Measurements from ENCODE around the gene MPLKIP.
"Not testable (repeated sequence)": the region's sequence is repeated elsewhere in the genome, so short reads cannot be mapped to it uniquely, and the experiment has no call there.

MPLKIP gene

DNA sequence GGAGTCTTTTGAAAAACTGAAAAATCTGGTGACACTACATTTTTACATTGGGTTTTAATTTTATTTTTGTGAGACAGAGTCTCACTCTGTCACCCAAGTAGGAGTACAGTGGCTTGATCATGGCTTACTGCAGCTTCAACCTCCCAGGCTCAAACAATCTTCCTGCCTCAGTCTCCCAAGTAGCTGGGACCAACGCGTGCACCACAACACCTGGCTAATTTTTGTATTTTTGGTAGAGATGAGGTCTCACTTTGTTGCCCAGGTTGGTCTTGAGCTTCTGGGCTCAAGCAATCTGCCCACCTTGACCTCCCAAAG, 11.5 kb downstream of the MPLKIP start:
- DNase-seq, result no peak

DNA sequence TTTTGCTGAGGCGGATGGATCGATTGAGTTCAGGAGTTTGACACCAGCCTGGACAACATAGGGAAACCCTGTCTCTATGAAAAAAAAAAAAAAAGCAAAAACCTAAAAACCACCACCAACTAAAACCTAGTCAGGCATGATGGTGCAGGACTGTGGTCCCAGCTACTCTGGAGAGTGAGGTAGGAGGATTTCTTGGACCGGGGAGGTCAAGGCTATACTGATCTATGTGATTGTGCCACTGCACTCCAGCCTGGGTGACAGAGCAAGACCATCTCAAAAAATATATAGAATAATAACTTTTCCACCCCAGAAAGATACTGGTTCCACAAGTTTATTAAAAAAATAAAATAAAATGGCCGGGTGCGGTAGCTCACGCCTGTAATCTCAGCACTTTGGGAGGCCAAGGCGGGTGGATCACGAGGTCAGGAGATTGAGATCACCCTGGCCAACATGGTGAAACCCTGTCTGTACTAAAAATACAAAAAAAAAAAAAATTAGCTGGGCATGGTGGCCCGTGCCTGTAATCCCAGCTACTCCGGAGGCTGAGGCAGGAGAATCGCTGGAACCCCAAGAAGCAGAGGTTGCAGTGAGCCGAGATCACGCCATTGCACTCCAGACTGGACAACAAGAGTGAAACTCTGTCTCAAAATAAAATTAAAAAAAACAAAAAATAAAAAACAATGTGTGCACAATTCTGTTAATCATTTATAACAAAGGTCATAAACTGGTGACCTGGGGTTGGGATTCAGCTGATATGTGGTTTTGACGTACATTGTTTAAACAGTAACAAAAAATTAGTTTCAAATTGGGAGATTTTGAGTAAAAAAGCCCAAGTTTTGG, 12.1 kb downstream of the MPLKIP start:
- not testable (repeated sequence) for DNase-seq

DNA sequence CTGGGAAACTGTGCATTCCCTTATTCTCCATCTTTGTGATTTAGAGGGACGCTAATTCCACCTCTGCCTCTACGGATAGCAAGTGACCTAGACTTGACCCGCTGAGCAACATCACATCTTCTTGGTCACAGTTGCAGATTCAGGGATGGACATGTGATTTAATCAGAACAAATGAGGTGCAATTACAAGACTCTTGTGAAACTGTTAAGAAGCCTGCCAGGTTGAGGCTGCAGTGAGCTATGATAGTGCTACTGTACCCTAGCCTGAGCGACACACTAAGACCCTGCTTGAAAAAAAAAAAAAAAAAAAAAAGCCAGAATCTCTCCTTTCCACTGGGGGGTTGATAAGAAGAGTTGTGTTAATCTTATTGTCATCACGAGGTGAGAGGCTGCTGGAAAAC, 14.4 kb downstream of the MPLKIP start:
- DNase-seq, result no peak

DNA sequence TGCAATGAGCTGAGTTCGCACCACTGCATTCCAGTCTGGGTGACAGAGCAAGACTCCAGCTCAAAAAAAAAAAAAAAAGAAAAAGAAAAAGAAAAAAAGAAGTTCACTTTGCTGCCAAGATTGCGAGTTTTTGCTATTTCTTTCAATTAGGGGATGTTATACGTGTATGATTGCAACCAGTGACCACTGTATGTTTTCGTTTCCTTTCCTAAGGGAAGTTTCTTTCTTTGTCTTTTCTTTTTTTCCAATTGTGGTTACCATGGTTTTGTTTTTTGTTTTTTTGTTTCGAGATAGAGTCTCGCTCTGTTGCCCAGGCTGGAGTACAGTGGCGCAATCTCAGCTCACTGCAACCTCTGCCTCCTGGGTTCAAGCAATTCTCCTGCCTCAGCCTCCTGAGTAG, 16.2 kb downstream of the MPLKIP start:
- not testable (repeated sequence) for DNase-seq

DNA sequence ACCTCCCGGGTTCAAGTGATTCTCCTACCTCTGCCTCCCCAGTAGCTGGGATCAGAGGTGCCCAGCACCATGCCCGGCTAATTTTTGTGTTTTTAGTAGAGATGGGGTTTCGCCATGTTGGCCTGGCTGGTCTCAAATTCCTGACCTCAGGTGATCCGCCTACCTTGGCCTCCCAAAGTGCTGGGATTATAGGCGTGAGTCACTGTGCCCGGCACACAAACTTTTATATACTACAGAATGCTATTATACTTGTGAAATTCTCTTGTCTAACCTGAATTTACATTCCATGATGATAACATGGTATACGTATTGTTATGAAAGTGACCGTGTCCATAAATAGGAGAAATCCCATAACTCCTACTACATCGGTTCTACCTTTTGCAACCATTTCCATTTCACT, 17.2 kb downstream of the MPLKIP start:
- DNase-seq, result not testable (repeated sequence)

DNA sequence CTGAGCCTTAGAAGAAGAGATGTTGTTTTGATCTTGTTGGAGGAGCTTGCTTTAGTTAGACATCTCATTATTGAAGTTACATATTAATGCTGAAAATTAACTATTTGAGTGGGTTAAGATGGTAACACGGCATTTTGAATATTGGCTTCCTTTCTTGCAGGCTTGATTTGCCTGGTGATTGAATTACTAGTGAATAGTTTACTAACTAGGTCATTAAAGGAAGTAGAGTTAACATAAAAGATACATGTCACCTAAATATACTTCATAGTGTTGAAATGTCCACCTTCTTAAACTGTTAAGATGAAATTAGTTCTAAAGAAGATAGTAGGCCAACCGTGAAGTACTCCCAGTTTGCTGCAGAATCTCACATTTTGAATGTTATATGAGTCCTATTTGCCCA, 18.5 kb downstream of the MPLKIP start:
- no peak for DNase-seq

DNA sequence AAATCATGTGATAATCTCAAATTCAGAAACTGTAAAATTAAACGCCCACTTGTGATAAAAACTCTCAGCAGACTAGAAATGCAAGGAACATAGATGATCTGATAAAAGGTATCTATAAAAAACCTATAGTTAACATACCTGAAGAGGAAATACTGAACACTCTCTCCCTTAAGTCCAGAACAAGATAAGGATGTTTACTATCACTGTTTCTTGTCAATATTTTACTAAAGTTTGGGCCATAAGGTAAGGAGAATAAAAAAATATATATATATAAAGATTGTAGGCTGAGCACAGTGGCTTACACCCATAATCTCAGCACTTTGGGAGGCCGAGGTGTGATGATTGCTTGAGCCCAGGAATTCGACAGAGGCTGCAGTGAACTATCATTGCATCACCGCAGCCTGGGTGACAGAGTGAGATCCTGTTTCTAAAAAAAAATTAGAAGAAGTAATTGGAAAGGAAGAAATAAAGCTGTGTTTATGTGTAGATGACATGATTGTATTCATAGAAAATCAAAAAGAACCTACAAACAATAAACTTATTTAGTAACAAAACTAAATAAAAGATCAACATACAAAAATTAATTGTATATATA, 28.4 kb downstream of the MPLKIP start:
- no peak for DNase-seq

DNA sequence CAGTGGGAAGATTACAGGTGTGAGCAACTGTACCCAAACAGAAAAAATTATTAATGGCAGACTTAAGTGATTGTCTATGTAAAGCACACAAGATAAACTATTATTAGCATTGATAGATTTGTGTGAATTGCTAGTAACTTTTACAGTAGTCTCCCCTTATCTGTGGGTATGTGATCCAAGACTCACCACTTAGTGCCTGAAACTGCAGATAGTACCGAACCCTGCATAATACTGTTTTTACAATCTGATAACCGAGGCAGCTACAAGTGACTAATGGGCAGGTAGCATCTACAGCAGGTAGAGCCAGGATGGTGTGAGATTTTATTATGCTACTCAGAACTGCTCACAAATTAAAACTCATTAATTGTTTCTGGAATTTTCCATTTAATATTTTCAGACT, 31.5 kb downstream of the MPLKIP start:
- no peak for DNase-seq

DNA sequence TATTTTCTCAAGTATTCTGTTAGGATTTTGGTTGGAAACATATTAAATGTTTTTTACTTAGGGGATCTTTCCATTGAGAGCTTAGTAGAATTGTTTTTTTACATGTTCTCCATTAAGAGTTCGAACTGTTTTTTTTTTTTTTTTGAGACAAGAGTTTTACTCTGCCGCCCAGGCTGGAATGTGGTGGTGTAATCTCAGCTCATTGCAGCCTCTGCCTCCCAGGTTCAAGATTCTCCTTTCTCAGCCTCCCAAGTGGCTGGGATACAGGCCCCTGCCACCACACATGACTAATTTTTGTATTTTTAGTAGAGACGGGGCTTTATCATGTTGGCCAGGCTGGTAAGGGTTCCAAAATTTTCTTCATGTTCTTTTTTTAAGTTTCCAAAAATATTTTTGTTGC, 33.2 kb downstream of the MPLKIP start:
- no peak for DNase-seq

DNA sequence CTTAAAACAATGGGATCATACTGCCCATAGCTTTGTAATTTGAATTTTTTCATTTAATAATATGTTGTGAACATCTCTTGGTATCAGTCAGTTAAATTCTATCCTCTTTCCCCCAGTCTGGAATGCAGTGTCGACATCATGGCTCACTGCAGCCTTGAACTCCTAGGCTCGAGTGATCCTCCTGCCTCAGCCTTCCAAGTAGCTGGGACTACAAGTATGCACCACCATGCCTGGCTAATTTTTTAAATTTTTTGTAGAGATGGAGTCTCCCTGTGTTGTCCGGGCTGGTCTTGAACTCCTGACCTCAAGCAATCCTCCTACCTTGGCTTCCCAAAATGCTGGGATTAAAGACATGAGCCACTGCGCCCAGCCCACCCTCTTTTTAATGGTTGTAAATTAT, 34.6 kb downstream of the MPLKIP start:
- DNase-seq, result no peak

DNA sequence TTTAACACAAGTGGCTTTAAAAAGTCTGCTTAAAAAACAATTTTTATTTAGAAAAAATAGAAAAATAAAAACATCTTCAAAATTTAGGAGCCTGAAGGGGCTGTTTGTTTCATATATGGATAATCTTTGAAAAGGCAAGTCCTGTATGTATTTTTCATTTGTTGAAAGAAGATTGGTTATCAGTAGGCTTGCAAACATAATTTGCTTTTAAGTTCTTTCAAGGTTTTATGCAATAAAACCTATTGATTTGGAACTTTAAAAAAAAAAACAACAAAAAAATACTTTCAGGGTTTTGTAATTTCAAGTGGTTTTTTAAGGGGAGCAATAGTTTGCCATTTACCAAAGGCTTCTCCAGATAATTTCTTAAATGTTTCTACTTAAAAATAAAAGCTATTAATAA, 35.6 kb downstream of the MPLKIP start:
- DNase-seq, result no peak

DNA sequence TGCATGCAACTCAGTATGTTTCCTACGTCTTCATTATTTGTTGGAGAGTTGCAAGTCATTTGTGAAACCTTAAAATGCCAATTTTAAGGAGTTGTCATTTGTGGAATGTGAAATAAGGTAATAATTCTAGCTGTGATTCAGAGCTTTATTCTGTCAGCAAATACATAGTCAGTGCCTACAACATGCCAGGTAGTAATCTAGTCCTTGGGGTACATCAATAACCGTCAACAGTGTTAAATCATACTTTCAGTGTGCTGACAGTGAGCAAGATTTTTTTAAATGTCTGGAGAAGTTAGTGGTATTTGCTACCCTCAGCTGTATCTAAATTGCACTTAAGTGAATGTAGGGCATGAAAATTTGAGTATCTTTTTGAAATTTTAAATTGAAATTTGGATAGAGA, 36.7 kb downstream of the MPLKIP start:
- no peak for DNase-seq

DNA sequence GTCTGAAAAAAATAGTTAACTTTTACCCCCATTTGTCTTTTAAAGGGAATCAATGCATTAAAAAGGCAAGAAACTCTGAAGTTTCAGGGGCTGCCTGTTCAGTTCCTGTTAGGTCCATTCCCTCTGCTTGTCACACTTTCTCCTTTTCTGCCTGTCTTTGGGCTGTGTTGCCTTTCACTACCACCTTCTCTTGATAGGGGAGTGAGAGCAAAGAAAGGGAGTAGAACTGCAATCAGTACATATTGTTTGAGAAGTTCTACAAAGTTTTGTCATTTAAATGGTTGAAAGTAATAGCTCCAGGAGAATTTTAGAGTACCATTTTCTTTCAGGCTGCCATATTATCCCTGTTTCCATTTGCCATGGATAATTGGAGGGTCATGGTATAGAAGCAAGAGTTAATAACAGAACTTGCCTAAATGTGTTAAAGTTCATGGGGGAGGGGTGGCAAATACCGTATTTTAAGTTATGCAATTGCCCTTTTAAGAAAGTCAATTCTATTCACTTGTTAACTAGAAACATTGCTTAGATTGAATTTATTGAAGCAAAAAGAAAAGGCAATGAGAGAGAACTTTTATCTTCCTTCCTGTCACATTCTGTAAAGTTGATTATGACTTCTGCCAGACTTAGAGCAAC, 38.6 kb downstream of the MPLKIP start:
- no peak for DNase-seq

DNA sequence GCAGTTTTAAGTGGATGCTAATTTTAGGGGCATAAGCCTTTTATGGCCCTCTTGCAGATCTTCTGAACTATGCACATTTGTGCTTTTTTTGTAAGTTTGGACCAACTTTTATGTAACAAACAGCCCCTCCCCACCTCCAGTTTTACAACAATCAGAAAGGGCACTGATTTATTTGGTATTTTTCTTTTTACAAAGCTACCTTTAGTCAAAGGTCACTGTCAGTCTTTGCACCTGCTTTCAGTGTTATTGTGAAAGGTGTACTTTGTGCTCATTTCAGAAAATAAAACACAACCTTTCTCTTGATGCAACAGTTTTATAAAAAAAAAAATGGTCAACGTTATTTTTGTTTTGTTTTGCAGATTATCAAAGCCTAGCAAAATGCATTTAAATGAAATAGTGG, 39.2 kb downstream of the MPLKIP start:
- no peak for DNase-seq

DNA sequence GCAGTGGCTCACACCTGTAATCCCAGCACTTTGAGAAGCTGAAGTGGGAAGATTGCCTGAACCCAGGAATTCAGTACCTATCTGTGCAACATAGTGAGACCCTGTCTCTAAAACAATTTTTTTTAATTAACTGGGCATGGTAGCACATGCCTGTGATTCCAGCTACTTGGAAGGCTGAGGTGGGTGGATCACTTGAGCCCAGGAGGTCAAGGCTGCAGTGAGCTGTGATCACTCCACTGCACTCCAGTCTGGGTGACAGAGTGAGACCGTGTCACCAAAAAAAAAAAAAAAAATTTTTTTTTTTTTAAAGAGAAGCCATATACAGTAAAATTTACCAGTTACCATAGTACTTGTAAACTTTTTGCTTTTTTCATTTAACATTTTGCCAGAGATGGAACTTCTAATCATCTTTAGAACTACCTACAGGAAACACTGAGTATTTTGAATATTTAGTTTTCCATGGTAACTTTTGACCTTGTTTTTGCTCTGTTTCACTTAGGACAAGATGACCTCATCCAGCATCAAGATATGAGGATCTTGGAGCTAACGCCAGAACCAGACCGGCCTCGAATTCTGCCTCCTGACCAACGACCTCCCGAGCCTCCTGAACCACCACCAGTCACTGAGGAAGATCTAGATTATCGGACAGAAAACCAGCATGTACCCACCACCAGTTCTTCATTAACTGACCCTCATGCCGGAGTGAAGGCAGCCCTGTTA, 40.6 kb downstream of the MPLKIP start:
- no peak for DNase-seq

DNA sequence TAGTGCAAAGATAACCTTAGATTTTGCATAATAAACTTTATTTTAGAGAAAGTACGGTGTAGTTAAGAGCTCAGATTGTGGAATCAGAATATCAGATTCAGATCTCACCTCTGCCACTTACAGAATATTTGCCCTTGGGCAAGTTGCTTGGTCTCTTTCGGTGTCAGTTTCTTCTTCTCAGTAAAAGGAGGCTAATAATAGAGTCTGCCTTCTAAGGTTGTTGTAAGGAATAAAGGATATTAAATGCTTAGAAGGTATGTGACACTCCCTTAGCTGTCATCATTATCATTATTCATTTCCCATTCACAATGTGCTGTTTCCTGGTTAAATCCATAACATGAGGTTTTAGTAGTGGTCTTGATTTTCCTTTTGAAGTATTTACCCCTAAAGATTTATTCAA, 42.2 kb downstream of the MPLKIP start:
- DNase-seq, result no peak

DNA sequence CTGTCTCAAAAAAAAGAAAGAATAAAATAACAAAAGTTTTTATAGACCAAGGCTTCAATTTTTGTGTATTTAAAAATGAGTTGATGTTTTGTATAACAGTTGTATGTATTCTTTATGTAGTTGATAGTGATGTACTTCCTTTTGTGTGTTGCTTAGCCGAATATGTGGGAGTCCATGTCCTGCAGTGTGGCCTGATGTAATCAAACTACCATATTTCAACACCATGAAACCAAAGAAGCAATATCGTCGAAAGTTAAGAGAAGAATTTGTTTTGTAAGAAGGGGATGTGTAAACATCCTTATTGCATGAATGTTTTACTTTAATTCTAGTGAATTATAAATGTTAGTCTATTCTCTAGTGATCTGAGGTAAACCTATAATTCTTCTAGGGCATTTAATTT, 56.6 kb downstream of the MPLKIP start:
- DNase-seq, result no peak

Measured in activated T-cell treated with anti-CD3 and anti-CD28 coated beads, Interleukin-2, amount 50 U/mL, for 1 hour (primary cell).